ENCODE results near the gene SAMD4A.
"Not testable (repeated sequence)": the region's sequence is repeated elsewhere in the genome, so short reads cannot be mapped to it uniquely, and the experiment has no call there.

SAMD4A gene

GRCh38 chr14:54743382-54743781 lies 176.5 kb downstream of the SAMD4A start:
- no peak for TF ChIP-seq ZNF274 (IDR thresholded peaks at IDR 0.05; ENCODE audit: low read depth, low read length)
- H3K4me3 ChIP-seq (ENCODE audit: low read length), result no peak overlapping the region

GRCh38 chr14:54746019-54746418 lies 179.1 kb downstream of the SAMD4A start:
- no peak for TF ChIP-seq ZNF274 (IDR thresholded peaks at IDR 0.05; ENCODE audit: low read depth, low read length)
- no peak overlapping the region for H3K4me3 ChIP-seq (ENCODE audit: low read length)

GRCh38 chr14:54747616-54748015 lies 180.7 kb downstream of the SAMD4A start:
- TF ChIP-seq ZNF274 (IDR thresholded peaks at IDR 0.05; ENCODE audit: low read depth, low read length), result no peak
- H3K4me3 ChIP-seq (ENCODE audit: low read length), result no peak overlapping the region

- no peak overlapping the region for H3K4me3 ChIP-seq (ENCODE audit: low read length)
- TF ChIP-seq ZNF274 (IDR thresholded peaks at IDR 0.05; ENCODE audit: low read depth, low read length), result no peak
These were observed 182.3 kb downstream of the SAMD4A start for GRCh38 chr14:54749180-54749579.

GRCh38 chr14:54749727-54750126 lies 182.8 kb downstream of the SAMD4A start:
- no peak for TF ChIP-seq ZNF274 (IDR thresholded peaks at IDR 0.05; ENCODE audit: low read depth, low read length)
- no peak overlapping the region for H3K4me3 ChIP-seq (ENCODE audit: low read length)

- not testable (repeated sequence) for H3K4me3 ChIP-seq (ENCODE audit: low read length)
These were observed 185.7 kb downstream of the SAMD4A start for GRCh38 chr14:54752611-54753010.

GRCh38 chr14:54753396-54753795 lies 186.5 kb downstream of the SAMD4A start:
- H3K4me3 ChIP-seq (ENCODE audit: low read length), result not testable (repeated sequence)

- H3K4me3 ChIP-seq (ENCODE audit: low read length), result no peak overlapping the region
- no peak for TF ChIP-seq ZNF274 (IDR thresholded peaks at IDR 0.05; ENCODE audit: low read depth, low read length)
These were observed 187.2 kb downstream of the SAMD4A start for GRCh38 chr14:54754116-54754622.

- no peak overlapping the region for H3K4me3 ChIP-seq (ENCODE audit: low read length)
- no peak for TF ChIP-seq ZNF274 (IDR thresholded peaks at IDR 0.05; ENCODE audit: low read depth, low read length)
These were observed 187.9 kb downstream of the SAMD4A start for GRCh38 chr14:54754623-54755386.

- no peak for TF ChIP-seq ZNF274 (IDR thresholded peaks at IDR 0.05; ENCODE audit: low read depth, low read length)
- H3K4me3 ChIP-seq (ENCODE audit: low read length), result no peak overlapping the region
These were observed 189.9 kb downstream of the SAMD4A start for GRCh38 chr14:54756656-54757392.

GRCh38 chr14:54758041-54758440 lies 191.1 kb downstream of the SAMD4A start:
- TF ChIP-seq ZNF274 (IDR thresholded peaks at IDR 0.05; ENCODE audit: low read depth, low read length), result no peak
- H3K4me3 ChIP-seq (ENCODE audit: low read length), result no peak overlapping the region

- no peak for TF ChIP-seq ZNF274 (IDR thresholded peaks at IDR 0.05; ENCODE audit: low read depth, low read length)
- no peak overlapping the region for H3K4me3 ChIP-seq (ENCODE audit: low read length)
These were observed 193.2 kb downstream of the SAMD4A start for GRCh38 chr14:54759982-54760585.

- no peak for TF ChIP-seq ZNF274 (IDR thresholded peaks at IDR 0.05; ENCODE audit: low read depth, low read length)
These were observed 194.1 kb downstream of the SAMD4A start for GRCh38 chr14:54760866-54761575.

GRCh38 chr14:54761835-54762234 lies 194.9 kb downstream of the SAMD4A start:
- no peak for TF ChIP-seq ZNF274 (IDR thresholded peaks at IDR 0.05; ENCODE audit: low read depth, low read length)
- H3K4me3 ChIP-seq (ENCODE audit: low read length), result no peak overlapping the region

More at GRCh38 chr14:54760866-54761575, 194.1 kb downstream of the SAMD4A start:
- no peak overlapping the region for H3K4me3 ChIP-seq (ENCODE audit: low read length)

All from GM08714 (cell line).